IMR-90 (cell line): ENCODE data around the gene ELFN1.

Source experiments
- POLR2A ChIP-seq: IDR thresholded peaks from 2 replicates; pipeline ENCODE4 v1.6.1; 2012; ENCODE audit warnings: mild to moderate bottlenecking, low read depth, low read length
- RAD21 ChIP-seq: IDR thresholded peaks from 2 replicates; pipeline ENCODE4 v1.6.1; 2012; ENCODE audit warnings: low read length, improper control_type of control experiment
- RFX5 ChIP-seq: IDR thresholded peaks from 2 replicates; pipeline ENCODE4 v1.8.0; 2012; ENCODE audit warnings: low read depth, mild to moderate bottlenecking, low read length, moderate library complexity
- SMC3 ChIP-seq: fragments of 150-350 bp; IDR thresholded peaks from 2 replicates; pipeline ENCODE4 v1.6.1; 2016; ENCODE audit warnings: low read depth, mild to moderate bottlenecking, antibody characterized with exemption, low read length, moderate library complexity
- TF ChIP-seq, protein P1 (sequence below): conservative IDR thresholded peaks from 2 replicates; pipeline ENCODE4 v1.5.1; 2012; ENCODE audit warnings: mild to moderate bottlenecking, low read depth, low read length, improper control_type of control experiment

DNA sequence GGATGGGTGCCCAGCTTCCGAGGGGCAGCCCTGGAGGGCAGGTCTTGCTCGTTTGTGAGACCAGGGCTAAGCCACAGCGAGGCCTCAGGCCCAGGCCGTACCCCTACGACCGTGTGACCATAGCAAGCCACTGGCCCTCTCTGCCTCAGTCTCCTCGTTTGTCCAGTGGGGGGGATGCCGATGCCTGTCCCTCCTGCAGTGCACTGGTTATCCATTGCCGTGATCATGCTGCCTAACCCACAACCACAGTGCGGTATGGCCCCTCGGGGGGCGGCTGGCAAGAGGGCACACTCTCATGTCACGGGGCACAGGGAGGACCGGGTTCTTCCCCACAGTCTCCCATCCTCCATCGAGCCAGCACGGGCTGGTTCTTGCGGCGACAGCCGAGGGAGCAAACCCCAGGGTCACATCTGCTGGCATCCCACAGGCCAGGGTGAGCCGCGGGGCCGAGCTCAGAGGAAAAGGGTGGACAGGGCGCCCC is 80.5 kb downstream of the ELFN1 start:
- TF ChIP-seq POLR2A (no peak), RAD21 (no peak), RFX5 (no peak), SMC3 (no peak)
- TF ChIP-seq, protein P1, sequence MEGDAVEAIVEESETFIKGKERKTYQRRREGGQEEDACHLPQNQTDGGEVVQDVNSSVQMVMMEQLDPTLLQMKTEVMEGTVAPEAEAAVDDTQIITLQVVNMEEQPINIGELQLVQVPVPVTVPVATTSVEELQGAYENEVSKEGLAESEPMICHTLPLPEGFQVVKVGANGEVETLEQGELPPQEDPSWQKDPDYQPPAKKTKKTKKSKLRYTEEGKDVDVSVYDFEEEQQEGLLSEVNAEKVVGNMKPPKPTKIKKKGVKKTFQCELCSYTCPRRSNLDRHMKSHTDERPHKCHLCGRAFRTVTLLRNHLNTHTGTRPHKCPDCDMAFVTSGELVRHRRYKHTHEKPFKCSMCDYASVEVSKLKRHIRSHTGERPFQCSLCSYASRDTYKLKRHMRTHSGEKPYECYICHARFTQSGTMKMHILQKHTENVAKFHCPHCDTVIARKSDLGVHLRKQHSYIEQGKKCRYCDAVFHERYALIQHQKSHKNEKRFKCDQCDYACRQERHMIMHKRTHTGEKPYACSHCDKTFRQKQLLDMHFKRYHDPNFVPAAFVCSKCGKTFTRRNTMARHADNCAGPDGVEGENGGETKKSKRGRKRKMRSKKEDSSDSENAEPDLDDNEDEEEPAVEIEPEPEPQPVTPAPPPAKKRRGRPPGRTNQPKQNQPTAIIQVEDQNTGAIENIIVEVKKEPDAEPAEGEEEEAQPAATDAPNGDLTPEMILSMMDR, result no peak
